H1 (cell line): ENCODE results near the gene LRRK1. TPM values are rescaled to one million over a fixed set of nuclear protein-coding genes. Genes with fewer than 3 reads are reported as not detected.

Source experiments
- CTCF ChIA-PET: fragments of 300-600 bp; sonication (Branson Sonifier 250); formaldehyde crosslinking; loops from one replicate; lab custom pipeline; 2021; ENCODE audit not compliant: partially characterized antibody; lab: Charles Lee
- POLR2A ChIA-PET: fragments of 300-600 bp; sonication (Branson Sonifier 250); formaldehyde crosslinking; loops from one replicate; lab custom pipeline; 2021; ENCODE audit warnings: inconsistent platforms; ENCODE audit not compliant: partially characterized antibody; lab: Charles Lee
- DNase-seq, 2 experiments: peaks; one replicate each; pipeline versions ENCODE4 v3.0.0 to v3.0.0-alpha.2; 2010 to 2022; ENCODE audit warnings: low spot score in 2 of 2, low read depth in 1 of 2, mixed read lengths in 1 of 2
- FAIRE-seq: peaks from 2 replicates; lab custom pipeline; 2011; peaks lifted over from hg19 to GRCh38; lab: Jason Lieb, UNC
- H2AFZ ChIP-seq: 2 replicates; pipeline ENCODE4 v1.8.1; 2012; ENCODE audit warnings: low read length, inconsistent platforms
- H2AK5ac ChIP-seq: 2 replicates; pipeline ENCODE4 v1.6.1; 2013; ENCODE audit warnings: low read depth, low read length
- H2BK120ac ChIP-seq: replicated peaks from 2 replicates; pipeline ENCODE3; 2013; ENCODE audit warnings: low read depth, low read length, inconsistent platforms
- H2BK12ac ChIP-seq: 2 replicates; pipeline ENCODE4 v1.6.1; 2013; ENCODE audit warnings: low read depth, low read length
- H2BK15ac ChIP-seq: 2 replicates; pipeline ENCODE4 v1.6.1; 2013; ENCODE audit warnings: low read length
- H2BK20ac ChIP-seq: 2 replicates; pipeline ENCODE4 v1.6.1; 2013; ENCODE audit warnings: low read length
- H2BK5ac ChIP-seq: 2 replicates; pipeline ENCODE4 v1.6.1; 2013; ENCODE audit warnings: low read depth, low read length
- H3K14ac ChIP-seq: 2 replicates; pipeline ENCODE4 v1.6.1; 2013; ENCODE audit warnings: inconsistent platforms; ENCODE audit not compliant: insufficient read length
- H3K18ac ChIP-seq: 2 replicates; pipeline ENCODE4 v1.6.1; 2013; ENCODE audit warnings: low read length; ENCODE audit errors: extremely low read depth
- H3K23ac ChIP-seq: 2 replicates; pipeline ENCODE4 v1.6.1; 2013; ENCODE audit warnings: inconsistent platforms; ENCODE audit not compliant: insufficient read length
- H3K23me2 ChIP-seq: 2 replicates; pipeline ENCODE4 v1.6.1; 2013; ENCODE audit warnings: low read depth, low read length
- H3K27ac ChIP-seq: 2 replicates; pipeline ENCODE4 v1.6.1; 2011; ENCODE audit warnings: low read depth, low read length, inconsistent platforms
- H3K27me3 ChIP-seq, 4 experiments: replicated peaks in 1 of 4; 1 replicate in 1 of 4; 2 replicates in 3 of 4; pipeline versions ENCODE4 v1.6.1 to v1.8.1; 2011 to 2013; ENCODE audit warnings: low read length in 3 of 4, mild to moderate bottlenecking in 3 of 4, inconsistent platforms in 2 of 4, mixed read lengths in 2 of 4, moderate library complexity in 1 of 4; ENCODE audit not compliant: control insufficient read depth in 3 of 4, insufficient read depth in 3 of 4; ENCODE audit errors: extremely low read depth in 1 of 4
- H3K36me3 ChIP-seq, 4 experiments: 2 replicates each; pipeline versions ENCODE4 v1.6.1 to v1.8.1; 2011 to 2013; ENCODE audit warnings: mild to moderate bottlenecking in 4 of 4, low read length in 3 of 4, moderate library complexity in 2 of 4, control low read depth in 1 of 4, inconsistent platforms in 1 of 4; ENCODE audit not compliant: insufficient read depth in 4 of 4, control insufficient read depth in 2 of 4
- H3K4ac ChIP-seq: replicated peaks from 2 replicates; pipeline ENCODE3; 2013; ENCODE audit warnings: low read length, low read depth, mixed read lengths, inconsistent platforms; ENCODE audit not compliant: insufficient read length
- H3K4me1 ChIP-seq, 4 experiments: replicated peaks in 1 of 4; 1 replicate in 1 of 4; 2 replicates in 3 of 4; pipeline versions ENCODE4 v1.6.1 to v1.8.1; 2011 to 2013; ENCODE audit warnings: low read length in 3 of 4, inconsistent platforms in 2 of 4, mixed read lengths in 1 of 4; ENCODE audit not compliant: insufficient read depth in 4 of 4, control insufficient read depth in 3 of 4
- H3K4me2 ChIP-seq, 2 experiments: 2 replicates each; pipeline versions ENCODE4 v1.6.1 to v1.8.1; 2011 to 2013; ENCODE audit warnings: low read depth in 2 of 2, low read length in 2 of 2, control low read depth in 1 of 2, inconsistent platforms in 1 of 2, mild to moderate bottlenecking in 1 of 2; ENCODE audit not compliant: insufficient read depth in 1 of 2
- H3K4me3 ChIP-seq, 4 experiments: fragments of 200-600, 300-600 bp in 1 of 4; sonication (generic), shearing (Covaris generic), sonication (Bioruptor Twin) in 1 of 4; 2 replicates each; pipeline versions ENCODE4 v1.5.1 to v1.8.1; 2011 to 2016; ENCODE audit warnings: low read length in 4 of 4, low read depth in 3 of 4, control low read depth in 2 of 4, inconsistent platforms in 2 of 4, mild to moderate bottlenecking in 2 of 4, mixed read lengths in 1 of 4, moderate library complexity in 1 of 4; ENCODE audit not compliant: insufficient read depth in 2 of 4; ENCODE audit errors: extremely low read depth in 1 of 4
- H3K56ac ChIP-seq: replicated peaks from 2 replicates; pipeline ENCODE3; 2013; ENCODE audit warnings: low read depth, mild to moderate bottlenecking, mixed read lengths, low read length, inconsistent platforms; ENCODE audit not compliant: insufficient read length
- H3K79me1 ChIP-seq: 2 replicates; pipeline ENCODE4 v1.6.1; 2013; ENCODE audit warnings: low read depth, low read length, control low read depth
- H3K79me2 ChIP-seq, 2 experiments: 2 replicates each; pipeline versions ENCODE4 v1.6.1 to v1.8.1; 2012 to 2013; ENCODE audit warnings: low read length in 2 of 2, mild to moderate bottlenecking in 2 of 2, inconsistent platforms in 1 of 2; ENCODE audit not compliant: insufficient read depth in 2 of 2, control insufficient read depth in 1 of 2
- H3K9ac ChIP-seq, 4 experiments: replicated peaks in 1 of 4; 1 replicate in 1 of 4; 2 replicates in 3 of 4; pipeline versions ENCODE4 v1.6.1 to v1.8.1; 2011 to 2013; ENCODE audit warnings: low read depth in 3 of 4, low read length in 3 of 4, control low read depth in 2 of 4, mild to moderate bottlenecking in 2 of 4, moderate library complexity in 2 of 4, inconsistent platforms in 1 of 4; ENCODE audit errors: extremely low read depth in 1 of 4
- H3K9me3 ChIP-seq, 2 experiments: 2 replicates each; pipeline versions ENCODE4 v1.6.1 to v1.8.1; 2012 to 2013; ENCODE audit warnings: mild to moderate bottlenecking in 2 of 2, moderate library complexity in 2 of 2, control low read depth in 1 of 2, inconsistent platforms in 1 of 2, low read depth in 1 of 2, low read length in 1 of 2, mixed read lengths in 1 of 2; ENCODE audit not compliant: insufficient read depth in 2 of 2
- H4K20me1 ChIP-seq, 2 experiments: replicated peaks in 1 of 2; 2 replicates each; pipeline versions ENCODE3 to v1.8.1; 2011 to 2013; ENCODE audit warnings: inconsistent platforms in 2 of 2, low read length in 2 of 2, mild to moderate bottlenecking in 1 of 2; ENCODE audit not compliant: insufficient read depth in 2 of 2, control insufficient read depth in 1 of 2
- H4K5ac ChIP-seq: 2 replicates; pipeline ENCODE4 v1.6.1; 2013; ENCODE audit warnings: low read length, low read depth, mixed read lengths, inconsistent platforms; ENCODE audit not compliant: insufficient read length
- H4K8ac ChIP-seq: 2 replicates; pipeline ENCODE4 v1.8.0; 2013; ENCODE audit warnings: mild to moderate bottlenecking, moderate library complexity, low read length, inconsistent platforms; ENCODE audit not compliant: insufficient read depth; ENCODE audit errors: extremely low read depth
- H4K91ac ChIP-seq: replicated peaks from 2 replicates; pipeline ENCODE3; 2013; ENCODE audit warnings: low read length, mixed read lengths, inconsistent platforms; ENCODE audit not compliant: insufficient read length
- ASH2L ChIP-seq: fragments of 200-600, 300-600 bp; sonication (generic); IDR thresholded peaks from one replicate; pipeline ENCODE4 v1.7.1; 2017; ENCODE audit warnings: low read length
- ATF3 ChIP-seq: IDR thresholded peaks from 2 replicates; pipeline ENCODE4 v1.6.1; 2011; ENCODE audit warnings: low read depth, mild to moderate bottlenecking, low read length; ENCODE audit not compliant: insufficient read depth
- CBX5 ChIP-seq: fragments of 300-800, 300-1000 bp; sonication (generic); IDR thresholded peaks from 2 replicates; pipeline ENCODE4 v1.7.1; 2016; ENCODE audit warnings: antibody characterized with exemption, low read length, low read depth
- CHD2 ChIP-seq: IDR thresholded peaks from 2 replicates; pipeline ENCODE4 v1.6.1; 2012; ENCODE audit warnings: low read length, improper control_type of control experiment
- GABPA ChIP-seq: IDR thresholded peaks from 2 replicates; pipeline ENCODE4 v1.6.1; 2011; ENCODE audit warnings: mild to moderate bottlenecking, low read length, moderate library complexity, borderline replicate concordance; ENCODE audit not compliant: insufficient read depth
- KDM4A ChIP-seq: IDR thresholded peaks from one replicate; pipeline ENCODE4 v1.7.1; 2012; ENCODE audit warnings: low read depth, mild to moderate bottlenecking, moderate library complexity, low read length, inconsistent platforms; ENCODE audit not compliant: severe bottlenecking
- MAFK ChIP-seq: IDR thresholded peaks from 2 replicates; pipeline ENCODE4 v1.6.1; 2012; ENCODE audit warnings: low read depth, mild to moderate bottlenecking, improper control_type of control experiment, low read length
- RAD21 ChIP-seq, 2 experiments: IDR thresholded peaks in 1 of 2; conservative IDR thresholded peaks in 1 of 2; 2 replicates each; pipeline ENCODE4 v1.6.1; 2011; ENCODE audit warnings: low read depth in 2 of 2, low read length in 2 of 2, improper control_type of control experiment in 1 of 2, inconsistent platforms in 1 of 2, mild to moderate bottlenecking in 1 of 2, moderate library complexity in 1 of 2
- SIX5 ChIP-seq: IDR thresholded peaks from 2 replicates; pipeline ENCODE4 v1.6.1; 2011; ENCODE audit warnings: mild to moderate bottlenecking, low read depth, low read length
- SP2 ChIP-seq: IDR thresholded peaks from 2 replicates; pipeline ENCODE4 v1.6.1; 2012; ENCODE audit warnings: mild to moderate bottlenecking, low read length, inconsistent platforms
- WGBS, 2 experiments: shearing (Covaris generic) in 1 of 2; methylation state at CpG; one replicate each; pipeline versions ENCODE4 v1.1.6 to v1.1.7; 2013 to 2015; ENCODE audit warnings: low lambda C conversion rate in 2 of 2, mixed read lengths in 2 of 2, inconsistent platforms in 1 of 2, low coverage in 1 of 2, missing lambda C conversion rate in 1 of 2; ENCODE audit not compliant: insufficient replicate concordance in 2 of 2, insufficient coverage in 1 of 2, insufficient read length in 1 of 2; ENCODE audit errors: extremely low coverage in 1 of 2, missing lambda C conversion rate in 1 of 2; 5-methylcytosine and 5-hydroxymethylcytosine counted together
- polyA plus RNA-seq, 7 experiments: library from polyadenylated mRNA; depleted of rRNA in 3 of 7; stranded (reverse) in 5 of 7; unstranded in 2 of 7; fragments of >200 nt in 5 of 7; fragments of 200-250 nt in 2 of 7; gene quantifications; 1 replicate in 5 of 7; 2 replicates in 1 of 7; 4 replicates in 1 of 7; pipeline versions ENCODE4 v1.2.1 to v1.2.3, GENCODE V29; 2011 to 2013; ENCODE audit warnings: missing spikeins in 2 of 7, mixed read lengths in 2 of 7
- total RNA-seq: library from RNA; stranded (reverse); fragmentation: NEBNext Ultra II Directional; extraction: Animal tissue kit (Norgen Biotek cat#: 25700); gene quantifications from 2 replicates; pipeline ENCODE4 v1.2.1, GENCODE V29; 2021

Gene LRRK1
- total and polyA plus RNA-seq, 2 of the 8 experiments (the other 6 are each of a cell fraction or from before 2014, with no cell fraction given), result 1.2 to 3.6 TPM

- Histone ChIP-seq H2BK120ac (no peak overlapping the region), H3K18ac (no peak overlapping the region), H3K23me2 (peaks cover 2% of the 10 kb centered on the region; the same call in 1 of the 2 replicates), H3K9ac (no peak overlapping the region), H2BK20ac (peak overlapping the region; percentile 57; the same call in 1 of the 2 replicates), H3K56ac (no peak overlapping the region), H4K20me1 (no peaks in the 10 kb centered on the region), H4K5ac (no peak overlapping the region), H3K27ac (no peak overlapping the region; the same call in 1 of the 2 replicates), H3K23ac (no peak overlapping the region), H3K79me1 (no peaks in the 10 kb centered on the region), H3K27me3 (no peaks in the 10 kb centered on the region), H2BK15ac (peak overlapping the region; percentile 55; the same call in 1 of the 2 replicates), H2BK5ac (peak overlapping the region; percentile 36; the same call in 1 of the 2 replicates), H4K91ac (no peak overlapping the region), H3K9me3 (peaks cover 3 to 6% of the 10 kb centered on the region in 2 experiments; a peak in 3 of 4 replicates), H2AFZ (no peak overlapping the region), H3K4me1 (peaks cover 9 to 28% (median 16%) of the 10 kb centered on the region in 4 experiments), H3K4me3 (no peak overlapping the region), H2BK12ac (peak overlapping the region; percentile 80; the same call in 1 of the 2 replicates), H3K14ac (no peak overlapping the region), H4K8ac (no peak overlapping the region), H2AK5ac (no peak overlapping the region), H3K79me2 (no peaks in the 10 kb centered on the region), H3K36me3 (no peaks in the 10 kb centered on the region), H3K4me2 (no peak overlapping the region), H3K4ac (no peak overlapping the region)
- TF ChIP-seq SP2, result no peak
- TF ChIP-seq RAD21 (IDR thresholded peaks at IDR 0.05 in 1 of 2, conservative IDR thresholded peaks at IDR 0.05 in 1 of 2; ENCODE audit: low read depth in 2 of 2, low read length in 2 of 2), result no peak
- no peak for TF ChIP-seq GABPA
- TF ChIP-seq ASH2L, result no peak
- no peak for TF ChIP-seq ATF3
- no peak for TF ChIP-seq CHD2
- no peak for TF ChIP-seq MAFK
- no peak for TF ChIP-seq SIX5
- no peak for TF ChIP-seq KDM4A
- no peak for TF ChIP-seq CBX5
- ChIA-PET CTCF (interaction anchor here (1.3 to 1.8 kb wide), 3 partner anchors 51 to 208 kb away, joined by 4 to 9 read pairs (median 6); no protein-coding TSS in a partner anchor), POLR2A (interaction anchor here (1.0 to 2.1 kb wide), 2 partner anchors 11 kb away, joined by 3 to 14 read pairs; no protein-coding TSS in a partner anchor)
- 91% methylated on average over 16 of the region's 16 CpGs; no CpG with 5 or more reads in 1 of the 2 experiments for WGBS, 2 experiments
- DNase-seq, result peak in 1 of 2 experiments; percentile 44
- FAIRE-seq, result no peak
Measured at GRCh38 chr15:101059381-101060341, 140.5 kb downstream of the LRRK1 start.
